SH-SY5Y (cell line): Measurements from ENCODE around the gene SNX33.

Experiments used
- GATA2 ChIP-seq: IDR thresholded peaks from 2 replicates; pipeline ENCODE4 v1.6.1; 2011; ENCODE audit warnings: mild to moderate bottlenecking, low read depth, low read length
- GATA3 ChIP-seq: IDR thresholded peaks from 2 replicates; pipeline ENCODE4 v1.6.1; 2011; ENCODE audit warnings: low read depth, mild to moderate bottlenecking, low read length, moderate library complexity

DNA sequence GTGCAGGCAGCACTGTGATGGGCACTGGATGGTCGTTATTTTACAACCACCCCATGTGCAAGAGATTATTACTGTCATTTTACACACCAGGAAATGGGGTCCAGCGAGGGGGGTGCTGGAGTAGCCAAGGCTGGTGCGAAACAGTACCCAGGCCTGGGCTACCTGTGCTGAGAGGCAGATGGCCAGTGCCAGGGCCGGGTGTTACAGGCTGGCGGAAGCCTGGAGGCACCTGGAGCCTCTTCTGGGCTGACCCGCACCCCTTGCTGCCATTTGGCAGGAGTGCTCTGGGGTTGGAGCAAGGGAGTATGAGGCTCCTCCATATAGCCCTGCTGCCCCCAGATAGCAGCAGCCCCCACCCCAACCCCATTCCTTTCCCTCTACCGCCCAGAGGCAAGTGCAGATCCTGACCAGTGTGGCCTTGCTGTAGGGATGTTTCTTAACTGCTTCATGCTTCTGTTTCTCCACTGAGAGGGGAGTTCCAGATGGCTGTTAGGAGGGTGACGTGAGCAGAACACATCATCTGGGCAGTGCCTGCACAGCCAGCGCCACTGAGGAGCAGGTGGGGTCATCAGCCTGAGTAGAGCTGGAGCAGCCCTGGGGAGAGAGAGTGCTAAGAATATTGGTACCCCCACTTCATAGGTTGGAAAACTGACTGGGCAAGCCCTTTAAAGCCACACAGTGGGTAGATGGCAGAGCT lies 15.3 kb downstream of the SNX33 start:
- no peak for TF ChIP-seq GATA3
- no peak for TF ChIP-seq GATA2
